Measurements from ENCODE around the gene ERCC6.
A peak's percentile ranks its signal among the peaks of the same experiment; 100 is the strongest.

DNA sequence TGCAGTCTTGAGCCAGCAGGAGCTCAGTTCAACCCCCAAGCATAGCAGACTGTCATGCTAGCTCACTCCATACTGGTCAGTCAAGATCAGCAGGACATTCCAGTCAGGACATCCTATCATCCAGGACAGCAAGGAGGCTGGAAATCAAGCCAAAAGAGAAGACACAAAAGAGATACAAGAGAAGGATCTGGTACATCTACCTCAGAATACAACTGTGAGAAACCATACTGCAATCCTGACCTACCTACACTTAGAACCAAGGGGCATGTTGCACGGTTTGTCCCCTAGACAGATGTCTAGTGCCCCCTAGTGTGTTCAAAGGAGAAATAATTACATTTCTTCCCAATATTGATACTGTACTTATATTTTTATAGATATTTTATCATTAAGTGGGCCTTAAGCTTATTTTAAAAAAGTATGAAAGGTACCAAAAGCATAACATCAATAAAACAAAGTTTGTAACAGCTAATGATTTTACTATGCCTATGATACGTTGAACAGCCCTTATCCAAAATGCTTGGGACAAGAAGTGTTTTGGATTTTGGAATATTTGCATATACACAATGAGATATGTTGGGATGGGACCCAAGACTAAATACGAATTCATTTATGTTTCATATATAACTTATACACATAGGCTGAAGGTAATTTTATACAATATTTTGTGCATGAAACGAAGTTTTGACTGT, 26.7 kb downstream of the ERCC6 start:
- TF ChIP-seq, protein P1, sequence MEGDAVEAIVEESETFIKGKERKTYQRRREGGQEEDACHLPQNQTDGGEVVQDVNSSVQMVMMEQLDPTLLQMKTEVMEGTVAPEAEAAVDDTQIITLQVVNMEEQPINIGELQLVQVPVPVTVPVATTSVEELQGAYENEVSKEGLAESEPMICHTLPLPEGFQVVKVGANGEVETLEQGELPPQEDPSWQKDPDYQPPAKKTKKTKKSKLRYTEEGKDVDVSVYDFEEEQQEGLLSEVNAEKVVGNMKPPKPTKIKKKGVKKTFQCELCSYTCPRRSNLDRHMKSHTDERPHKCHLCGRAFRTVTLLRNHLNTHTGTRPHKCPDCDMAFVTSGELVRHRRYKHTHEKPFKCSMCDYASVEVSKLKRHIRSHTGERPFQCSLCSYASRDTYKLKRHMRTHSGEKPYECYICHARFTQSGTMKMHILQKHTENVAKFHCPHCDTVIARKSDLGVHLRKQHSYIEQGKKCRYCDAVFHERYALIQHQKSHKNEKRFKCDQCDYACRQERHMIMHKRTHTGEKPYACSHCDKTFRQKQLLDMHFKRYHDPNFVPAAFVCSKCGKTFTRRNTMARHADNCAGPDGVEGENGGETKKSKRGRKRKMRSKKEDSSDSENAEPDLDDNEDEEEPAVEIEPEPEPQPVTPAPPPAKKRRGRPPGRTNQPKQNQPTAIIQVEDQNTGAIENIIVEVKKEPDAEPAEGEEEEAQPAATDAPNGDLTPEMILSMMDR (IDR thresholded peaks at IDR 0.05; ENCODE audit: insufficient read depth, low read length, poor library complexity, severe bottlenecking), result peak; percentile 75
- no peak for TF ChIP-seq EZH2phosphoT487 (conservative IDR thresholded peaks at IDR 0.05; ENCODE audit: low read length)
